Dedifferentiated amniotic fluid mesenchymal stem cell (primary cell): ENCODE data around the gene TMUB1.

Source experiments
- DNase-seq: peaks from one replicate; pipeline ENCODE4 v3.0.0-alpha.2; 2016; ENCODE audit errors: extremely low spot score

The TMUB1 gene, protein sequence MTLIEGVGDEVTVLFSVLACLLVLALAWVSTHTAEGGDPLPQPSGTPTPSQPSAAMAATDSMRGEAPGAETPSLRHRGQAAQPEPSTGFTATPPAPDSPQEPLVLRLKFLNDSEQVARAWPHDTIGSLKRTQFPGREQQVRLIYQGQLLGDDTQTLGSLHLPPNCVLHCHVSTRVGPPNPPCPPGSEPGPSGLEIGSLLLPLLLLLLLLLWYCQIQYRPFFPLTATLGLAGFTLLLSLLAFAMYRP

DNA sequence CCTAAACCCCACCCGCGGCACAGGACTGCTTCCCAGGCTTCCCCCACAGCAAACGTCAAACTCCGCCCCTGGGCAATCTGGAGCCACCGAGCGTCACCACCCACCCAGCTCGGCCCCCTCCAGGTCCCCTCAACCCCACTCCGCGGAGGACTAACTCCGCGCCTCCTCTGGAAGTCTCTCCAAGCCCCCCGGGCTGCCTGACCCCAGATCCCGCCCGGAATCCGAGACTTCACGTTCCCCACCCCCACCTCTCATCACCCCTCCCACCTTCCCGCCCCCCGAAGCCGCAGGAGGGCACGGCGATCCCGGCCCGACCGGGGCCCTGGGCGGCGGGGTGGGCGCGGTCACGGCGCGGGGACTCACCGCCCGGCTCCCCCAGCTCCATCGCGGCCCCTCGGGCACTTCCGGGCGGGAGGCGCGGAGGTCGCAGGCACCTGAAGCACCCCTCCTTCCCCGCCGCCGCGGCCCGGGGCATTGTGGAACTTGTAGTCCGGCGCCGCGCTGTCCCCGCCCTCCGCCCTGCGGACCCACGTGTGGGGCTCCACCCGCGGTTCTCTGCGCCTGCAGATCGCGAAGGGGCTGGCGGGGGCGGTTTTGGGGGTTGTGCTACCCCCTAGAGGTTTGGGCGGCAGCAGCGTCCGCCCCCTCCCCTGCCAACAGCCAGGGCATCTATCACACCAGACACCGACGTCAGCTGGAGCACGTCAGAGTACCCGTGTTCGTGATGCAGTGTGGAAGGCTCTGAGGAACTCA is at the start of gene TMUB1:
TSS of gene TMUB1 (minus strand) at position 423 of the 753 bp plus-strand sequence. CDS start 930 bp downstream, outside the sequence.
- DNase-seq, result no peak

DNA sequence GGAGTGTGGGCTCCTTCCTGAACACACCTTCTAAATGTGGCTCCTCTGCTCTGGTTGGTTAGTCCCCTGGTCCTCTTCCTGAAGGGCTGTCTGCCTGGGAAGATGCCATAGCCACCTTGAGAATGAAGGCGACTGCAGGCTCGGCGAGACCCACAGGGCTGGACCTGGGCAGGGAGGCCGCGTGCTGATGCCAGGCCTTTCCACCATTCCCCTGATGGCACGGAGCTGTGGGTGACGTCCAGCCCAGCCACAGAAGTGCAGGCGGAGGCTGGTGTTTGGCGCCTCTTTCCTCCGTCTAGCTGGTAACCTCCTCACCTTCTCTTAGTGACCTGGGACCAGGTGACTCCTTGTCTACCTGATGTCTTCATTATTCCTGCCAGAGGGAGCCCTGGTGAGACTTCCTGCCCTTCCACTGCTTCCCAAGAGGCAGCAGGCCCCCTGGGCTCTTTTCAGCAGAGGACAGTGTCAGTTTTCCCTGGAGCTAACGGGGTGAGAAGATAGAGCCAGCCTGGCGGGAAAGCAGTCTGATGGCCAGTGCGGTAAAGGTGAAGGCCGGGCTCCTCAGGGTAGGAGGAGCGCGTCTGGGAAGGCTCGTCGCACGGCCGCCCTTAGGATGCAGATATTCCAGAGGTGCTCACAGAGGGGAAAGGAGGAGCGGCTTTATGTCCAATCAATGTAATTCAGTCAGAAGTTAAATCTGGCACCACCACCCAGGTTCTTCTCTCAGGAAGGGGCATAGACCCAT is 49.3 kb upstream of the TMUB1 start:
- DNase-seq, result no peak

DNA sequence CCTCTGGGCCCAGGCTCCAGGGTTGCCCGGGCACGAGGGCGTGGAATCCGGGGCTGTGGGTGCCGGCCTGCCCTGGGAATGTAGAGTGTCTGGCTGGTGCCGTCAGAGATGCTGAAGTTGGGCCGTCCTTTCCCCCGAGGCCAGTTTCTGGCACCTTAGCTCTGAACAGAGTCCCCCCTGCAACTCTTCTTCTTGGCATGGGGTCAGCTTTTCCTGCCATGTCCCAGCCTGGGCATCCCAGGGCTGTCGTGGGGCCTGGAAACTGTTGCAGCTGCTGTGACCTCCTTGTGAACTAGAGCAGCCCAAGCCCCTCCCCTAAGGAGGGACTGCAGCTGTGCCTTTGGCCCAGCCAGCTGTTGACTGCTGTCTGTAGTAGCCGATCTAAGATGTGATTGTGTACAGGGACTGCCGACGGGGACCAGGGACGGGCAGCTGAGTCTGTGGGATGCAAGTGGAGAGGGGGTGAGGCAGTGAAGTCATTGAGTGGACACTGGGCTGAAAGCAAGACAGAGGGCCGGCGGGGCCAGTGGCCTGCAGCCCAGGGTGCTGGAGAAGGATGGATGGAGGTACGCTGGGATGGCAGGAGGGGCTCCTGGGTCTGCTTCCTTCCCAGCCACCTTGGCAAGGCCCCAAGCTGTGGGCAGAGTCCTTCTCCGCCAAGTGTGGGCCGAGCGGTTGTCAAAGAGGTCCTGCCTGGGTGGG is 48.5 kb upstream of the TMUB1 start:
- DNase-seq, result no peak

DNA sequence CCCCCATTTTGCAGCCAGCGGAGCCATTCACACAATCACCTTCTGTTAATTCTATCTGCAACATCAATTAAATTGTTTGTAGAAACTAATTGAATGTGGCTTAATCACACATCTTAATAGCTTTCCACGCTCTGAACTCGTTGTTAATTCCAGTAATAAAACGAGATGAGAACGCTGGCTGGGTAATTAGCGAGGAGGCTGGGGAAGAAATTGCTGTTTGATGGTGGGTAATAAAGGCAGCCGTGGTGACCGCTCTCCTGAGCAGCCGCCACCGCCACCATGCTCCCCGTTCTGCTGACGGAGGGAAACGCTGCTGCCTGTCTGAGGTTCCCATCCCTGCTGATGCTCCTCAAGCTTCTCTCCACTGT is 47.9 kb upstream of the TMUB1 start:
- no peak for DNase-seq

DNA sequence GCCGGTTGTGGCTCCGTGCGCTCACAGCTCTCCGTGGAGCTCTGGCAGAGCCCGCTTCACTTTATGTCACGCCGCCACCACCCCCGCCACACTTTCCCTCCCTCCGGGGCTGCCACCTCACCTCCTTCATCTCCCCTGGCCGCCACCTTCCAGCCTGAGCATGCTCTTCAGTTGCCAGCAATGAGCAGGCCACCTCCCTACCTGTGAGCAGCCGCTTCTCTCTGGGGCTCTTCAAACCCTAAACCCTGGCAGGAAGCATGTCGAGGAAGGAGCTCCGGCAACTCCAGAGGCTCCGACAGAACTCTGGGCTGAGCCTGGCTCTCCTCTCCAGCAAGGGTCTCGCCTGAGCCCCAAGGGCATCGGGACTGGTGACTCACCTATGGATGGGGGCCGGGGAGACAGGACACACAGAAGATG is 47.5 kb upstream of the TMUB1 start:
- no peak for DNase-seq

DNA sequence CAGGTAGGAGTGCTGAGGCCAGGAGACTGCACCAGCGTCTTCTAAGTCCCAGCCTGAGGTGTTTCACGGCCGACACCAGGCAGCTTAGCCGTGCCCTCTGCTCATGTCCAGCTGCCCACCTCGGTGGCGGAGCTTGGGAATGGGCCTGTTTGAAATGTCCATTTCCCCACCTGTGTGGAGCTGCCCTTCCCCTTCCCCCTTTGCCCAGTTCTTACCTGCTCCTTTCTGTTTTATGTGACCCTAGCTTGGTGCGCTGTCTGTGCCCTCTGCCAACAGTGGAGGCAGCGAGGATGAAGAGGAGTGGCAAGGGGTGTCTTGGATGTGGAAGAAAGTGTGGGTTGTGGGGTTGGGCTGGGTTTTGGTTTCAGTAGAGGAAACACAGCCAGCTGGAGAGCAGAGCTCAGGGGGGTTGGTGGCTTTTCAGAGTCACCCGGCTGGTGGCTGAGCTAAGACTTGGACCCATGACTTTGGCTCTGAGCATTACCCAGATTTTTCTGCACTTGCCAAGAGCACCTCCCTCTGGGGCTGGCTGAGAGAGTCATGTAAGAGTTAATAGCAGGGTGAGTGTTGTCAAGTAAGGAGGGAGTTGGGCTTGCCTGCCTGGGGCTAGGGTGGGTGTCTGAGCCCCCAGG is 46.8 kb upstream of the TMUB1 start:
- DNase-seq, result no peak

DNA sequence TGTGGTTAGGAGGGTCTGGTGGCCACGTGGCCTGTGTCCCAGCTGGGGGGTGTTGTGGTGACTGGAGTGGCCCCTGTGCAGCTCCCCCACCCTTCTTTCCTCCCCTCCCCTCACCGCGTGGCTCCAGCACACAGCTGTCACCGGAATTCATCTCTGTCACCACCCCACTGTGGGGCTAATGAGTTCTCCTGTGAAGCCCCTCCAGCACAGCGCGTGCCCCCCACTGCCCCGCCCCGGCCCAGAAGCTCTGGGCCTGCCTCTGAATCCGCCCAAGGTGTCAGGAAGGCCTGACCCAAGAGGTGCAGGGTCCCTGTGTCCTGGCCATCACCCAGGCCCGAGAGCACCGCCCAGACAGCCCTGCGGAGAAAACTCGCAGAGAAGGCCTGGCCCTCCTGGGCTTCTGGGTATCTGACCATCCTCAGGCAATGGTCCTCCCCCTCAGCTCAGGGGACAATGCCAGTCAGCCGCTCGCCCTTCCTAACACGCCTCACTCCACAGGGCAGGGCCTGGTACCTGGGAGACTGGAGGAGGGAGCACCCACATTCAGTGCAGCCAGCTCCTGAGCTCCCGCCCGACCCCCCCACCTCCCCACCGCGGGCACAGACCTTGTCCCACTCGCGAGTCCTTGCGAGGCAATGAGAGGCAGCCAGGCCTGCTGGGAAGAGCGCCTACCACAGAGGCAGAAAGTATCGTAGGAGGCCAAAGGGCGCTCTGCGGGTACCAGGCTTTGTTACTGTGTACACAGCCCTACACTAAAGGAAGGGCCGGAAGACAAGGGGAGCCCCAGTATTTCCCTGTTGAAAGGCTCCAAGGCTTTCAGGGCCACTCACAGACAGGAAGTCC is 46.0 kb upstream of the TMUB1 start:
- no peak for DNase-seq

DNA sequence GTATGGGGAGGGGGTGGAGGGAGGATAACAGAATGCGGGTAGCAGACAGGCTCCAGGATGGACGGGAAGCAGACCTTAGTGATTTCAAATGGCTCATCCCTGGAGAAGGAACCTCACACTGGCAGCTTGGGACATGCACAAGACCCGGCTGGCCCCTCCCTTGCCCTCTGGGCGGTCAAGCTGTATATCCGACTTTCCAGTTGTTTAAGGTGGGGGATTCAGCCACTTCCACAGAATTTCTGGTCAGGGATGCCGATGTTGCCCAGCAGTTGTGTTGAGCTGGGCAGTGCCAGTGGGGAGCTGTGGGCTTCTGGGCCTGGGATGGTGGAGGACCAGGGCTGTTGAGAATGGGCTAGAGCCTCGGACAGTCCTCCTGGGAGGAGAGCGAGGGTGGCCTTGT is 45.4 kb upstream of the TMUB1 start:
- no peak for DNase-seq

DNA sequence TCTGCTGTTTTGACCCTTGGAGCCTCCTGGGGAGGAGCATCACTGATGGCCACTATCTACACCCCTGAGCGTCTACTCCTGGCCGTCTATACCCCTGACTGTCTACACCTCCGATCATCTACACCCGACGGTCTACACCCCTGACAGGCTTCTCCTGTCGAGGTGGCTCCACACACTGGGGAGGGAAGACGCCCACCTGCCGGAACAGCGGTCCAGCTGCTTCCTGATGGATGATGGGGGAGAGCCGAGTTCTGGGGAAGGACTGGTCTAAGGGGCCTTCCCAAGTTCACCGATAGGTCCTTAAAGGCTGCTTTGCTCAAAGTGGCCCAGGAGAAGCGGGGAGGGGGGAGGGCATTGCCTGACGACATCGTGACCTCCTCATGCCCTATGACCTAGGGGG is 44.9 kb upstream of the TMUB1 start:
- no peak for DNase-seq

DNA sequence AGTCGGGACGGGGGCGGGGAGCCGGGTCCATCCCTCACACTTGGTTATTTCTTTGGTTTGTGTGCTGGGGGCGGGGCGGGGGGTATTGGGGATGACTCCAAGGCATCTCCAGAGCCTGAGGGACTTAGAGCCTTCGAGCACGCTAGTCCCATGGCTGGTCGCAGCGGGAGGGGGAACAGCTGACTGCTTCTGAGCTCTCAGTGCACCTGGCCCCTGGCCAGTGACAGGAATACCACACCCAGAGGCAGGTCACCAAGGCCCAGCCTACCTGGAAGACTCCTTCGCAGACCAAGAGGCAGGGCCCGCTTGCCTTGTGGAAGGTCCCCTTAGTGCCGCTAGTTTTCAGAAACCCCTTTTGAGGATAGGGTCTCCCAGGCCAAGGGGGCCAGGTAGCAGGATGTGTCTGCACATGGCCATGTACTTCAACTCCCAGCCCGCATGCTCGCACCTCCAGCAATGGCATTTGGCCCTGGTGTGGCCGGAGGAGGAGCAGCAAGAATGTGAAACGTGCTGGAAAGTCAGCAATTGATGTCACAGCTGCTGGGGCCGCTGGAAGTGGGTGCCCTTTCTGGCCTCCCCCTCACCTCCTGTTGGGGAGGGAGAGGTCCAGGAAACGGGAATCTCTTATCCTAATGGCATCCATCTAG is 43.3 kb upstream of the TMUB1 start:
- DNase-seq, result no peak

DNA sequence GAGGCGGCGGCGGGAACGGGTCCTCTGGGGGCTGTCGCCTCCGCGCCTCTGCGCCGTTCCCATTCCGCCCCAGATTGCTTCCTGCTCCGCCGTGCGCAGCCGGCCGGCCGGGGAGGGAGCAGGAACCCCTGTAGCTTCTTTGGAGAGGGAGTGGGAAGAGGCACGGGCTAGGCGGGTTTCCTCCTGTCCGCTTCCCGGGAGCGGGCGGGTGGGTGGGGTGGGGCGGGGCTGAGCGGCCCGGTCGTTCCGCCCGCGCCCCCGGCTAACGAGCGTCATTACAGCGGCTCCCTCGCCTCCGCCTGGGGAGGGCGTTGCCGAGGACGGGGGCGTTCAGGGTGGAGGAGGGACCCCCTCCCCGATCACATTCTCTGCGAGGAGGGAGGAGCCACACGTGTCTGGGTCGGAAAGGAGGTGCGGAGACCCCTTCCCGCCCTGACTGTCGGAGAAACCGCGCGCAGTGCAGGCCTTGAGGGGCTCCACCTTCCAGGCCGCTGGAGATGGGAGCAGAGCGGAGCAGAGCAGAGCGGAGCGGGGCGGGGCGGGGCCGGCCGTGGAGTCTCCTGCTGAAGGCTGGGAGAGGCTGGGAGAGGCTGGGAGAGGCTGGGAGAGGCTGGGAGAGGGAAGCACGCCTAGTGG is 42.7 kb upstream of the TMUB1 start:
- no peak for DNase-seq

DNA sequence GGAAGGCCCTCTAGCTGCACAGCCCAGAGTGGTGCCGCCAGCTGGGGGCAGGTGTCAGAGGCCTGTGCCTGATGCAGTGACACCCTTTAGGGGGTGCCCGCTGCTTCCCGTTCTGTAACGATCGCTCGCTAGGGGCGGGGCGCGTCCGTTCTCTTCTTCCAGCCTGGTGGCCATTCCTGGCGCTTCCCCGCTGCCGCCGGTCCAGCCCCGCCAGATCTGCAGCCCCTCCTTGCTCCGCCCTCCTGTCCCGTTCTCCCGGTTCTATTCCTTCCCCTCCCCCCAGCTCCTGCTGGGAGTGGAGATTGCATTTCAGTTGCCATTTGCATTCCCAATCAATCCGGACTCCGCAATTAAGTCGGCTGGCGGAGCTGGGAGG is 42.2 kb upstream of the TMUB1 start:
- DNase-seq, result no peak

DNA sequence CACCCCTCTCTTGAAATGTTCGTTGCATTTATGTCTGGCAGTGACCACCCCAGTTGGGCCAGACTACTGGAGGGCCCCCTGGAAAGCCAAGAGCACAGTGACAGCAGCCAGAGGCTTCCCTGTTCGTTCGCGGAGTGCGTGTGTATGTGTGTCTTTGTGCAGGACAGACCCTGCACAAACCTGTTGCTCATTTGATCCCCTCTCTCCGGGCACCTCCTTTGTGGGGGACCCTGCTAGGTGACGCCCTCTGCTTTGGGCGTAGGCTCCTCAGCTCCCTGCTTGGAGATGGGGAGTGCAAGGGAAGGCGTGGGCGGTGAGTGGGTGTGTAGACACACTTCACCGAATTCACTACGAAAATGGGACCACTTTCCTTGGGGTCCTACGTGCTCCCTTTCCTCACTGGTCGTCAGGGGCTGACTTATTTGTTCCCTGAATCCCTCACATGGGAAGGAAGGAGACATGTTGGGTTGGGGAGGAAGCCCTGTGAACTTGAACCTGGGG is 41.7 kb upstream of the TMUB1 start:
- no peak for DNase-seq

DNA sequence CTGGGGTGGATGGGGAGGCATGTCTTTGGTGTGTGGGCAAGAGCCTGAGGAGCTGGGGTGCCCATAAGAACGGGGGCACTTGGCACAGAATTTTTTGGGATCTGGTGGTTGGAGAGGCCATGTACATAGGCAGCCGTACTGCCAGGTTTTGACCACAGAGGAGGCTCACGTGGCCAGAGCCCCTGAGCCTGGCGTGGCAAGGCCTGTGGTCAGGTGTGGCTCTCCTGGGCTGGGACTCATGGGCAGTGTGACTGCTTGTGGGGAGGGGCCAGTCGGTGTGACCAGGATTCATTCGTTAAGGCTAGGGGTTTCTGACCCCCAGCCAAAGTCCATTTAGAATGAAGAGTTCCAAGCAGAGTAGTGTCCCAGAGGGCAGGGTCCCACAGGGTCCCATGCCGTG is 41.2 kb upstream of the TMUB1 start:
- no peak for DNase-seq

DNA sequence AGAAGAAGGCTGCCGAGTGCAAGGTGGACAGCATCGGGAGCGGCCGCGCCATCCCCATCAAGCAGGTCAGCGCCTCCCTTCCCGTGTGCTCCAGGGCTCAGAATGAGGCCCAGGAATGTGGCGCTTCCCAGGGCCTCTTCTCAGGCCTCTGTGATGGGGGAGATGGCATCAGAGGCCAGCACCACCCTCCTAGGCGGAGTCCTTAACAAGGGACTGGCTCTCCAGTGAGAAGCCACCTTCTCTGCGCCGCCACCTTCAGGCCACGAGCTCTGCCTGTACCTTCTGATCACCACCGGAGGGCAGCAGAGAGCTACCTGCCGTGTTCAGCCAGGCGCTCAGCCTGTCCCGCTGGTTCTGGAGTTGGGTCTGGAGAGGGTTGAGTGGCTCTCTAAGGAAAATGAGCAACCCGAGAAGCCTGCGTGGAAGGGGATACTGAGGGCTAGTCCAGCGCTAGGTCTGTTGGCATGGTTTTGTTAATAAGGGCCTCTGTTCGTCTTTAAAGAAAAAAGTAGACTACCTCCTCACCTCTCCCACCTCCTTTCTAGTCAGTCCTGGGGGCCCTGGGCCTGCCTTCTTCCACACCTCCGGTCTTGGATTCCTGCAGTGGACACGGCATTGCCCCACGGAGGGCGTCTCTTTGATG is 40.6 kb upstream of the TMUB1 start:
- peak; percentile 64 for DNase-seq

DNA sequence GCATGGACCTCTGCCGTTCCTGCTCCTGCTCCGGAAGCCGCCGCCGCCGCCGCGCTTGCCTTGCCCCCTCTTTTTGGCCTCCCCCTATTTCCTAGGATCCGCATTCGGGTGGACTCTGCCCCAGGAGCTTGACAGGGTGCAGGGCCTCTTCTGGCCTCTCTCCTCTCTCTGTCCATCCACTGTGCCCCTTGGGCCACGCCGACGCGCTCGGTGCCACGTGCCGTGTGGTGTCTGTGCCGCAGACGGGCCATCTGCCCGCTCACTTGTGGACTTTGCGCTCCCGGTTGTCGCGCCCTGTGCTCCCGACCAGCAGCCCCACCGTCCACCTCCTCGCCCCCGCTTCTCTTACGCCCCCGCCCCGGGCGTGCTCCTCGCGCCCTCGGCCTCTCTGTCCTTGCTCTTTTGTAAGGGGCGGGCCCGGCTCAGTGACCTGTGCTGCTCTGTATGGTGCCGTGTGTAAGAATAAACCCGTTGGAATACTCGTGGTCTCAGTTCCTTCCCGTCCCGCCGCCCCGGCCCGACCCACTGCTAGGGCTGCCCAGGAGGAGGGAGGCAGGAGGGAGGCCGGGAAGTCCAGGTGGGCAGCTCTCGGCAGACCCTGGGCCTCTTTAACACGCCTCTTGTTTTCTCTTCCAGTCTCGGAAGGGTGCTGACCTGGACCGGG is 40.0 kb upstream of the TMUB1 start:
- DNase-seq, result no peak

DNA sequence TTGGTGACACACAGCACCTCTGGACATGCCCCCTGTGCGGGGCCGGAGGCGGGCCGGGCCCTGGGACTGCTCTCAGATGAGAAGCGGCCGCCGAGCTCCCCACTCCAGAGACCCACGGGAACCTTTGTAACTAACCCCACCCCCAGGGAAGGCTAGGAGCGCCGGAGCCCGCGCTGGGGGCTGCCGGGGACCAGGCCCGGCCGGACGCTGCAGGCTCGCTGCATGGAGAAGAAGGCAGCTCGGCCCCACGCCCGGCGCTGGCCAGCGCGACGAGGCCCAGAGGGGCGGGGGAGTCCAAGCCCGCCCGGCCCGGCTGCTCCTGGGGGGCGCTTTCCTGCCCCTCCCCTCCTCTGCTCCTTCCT is 39.5 kb upstream of the TMUB1 start:
- DNase-seq, result no peak

DNA sequence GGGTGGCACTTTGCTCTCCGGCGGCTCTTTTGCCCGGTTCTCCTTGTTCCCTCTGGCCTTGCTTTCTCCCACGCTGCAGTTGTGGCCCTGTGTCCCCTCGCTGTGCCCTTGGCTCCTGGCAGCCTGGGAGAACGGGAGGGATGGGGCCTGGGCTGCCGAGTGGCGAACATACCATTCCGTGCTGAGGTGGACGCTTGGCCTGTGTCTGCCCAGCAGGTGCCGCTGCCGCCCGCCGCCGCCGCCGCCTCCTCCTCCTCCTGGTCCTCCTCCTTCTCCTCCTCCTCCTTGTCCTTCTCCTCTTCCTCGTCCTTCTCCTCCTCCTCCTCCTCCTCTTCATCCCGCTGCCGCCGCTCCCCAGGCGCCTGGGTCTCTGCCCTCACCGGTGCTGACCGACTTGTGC is 39.0 kb upstream of the TMUB1 start:
- DNase-seq, result no peak
